Subcutaneous adipose tissue (tissue), 4 donors: Measurements from ENCODE around the gene SPOCK2. TPM values are rescaled to one million over a fixed set of nuclear protein-coding genes. Genes with fewer than 3 reads are reported as not detected.

ENCODE experiments used
- CTCF ChIP-seq: fragments of 450-650 bp; IDR thresholded peaks from one replicate; pipeline ENCODE4 v1.5.1; 2016; ENCODE audit warnings: low read depth, mild to moderate bottlenecking, control low read depth, antibody characterized with exemption, moderate library complexity
- total RNA-seq, 4 donors: library from RNA; depleted of rRNA; stranded (reverse); fragments of >200 nt; gene quantifications; one replicate each; pipeline ENCODE4 v1.1.0, GENCODE V29; 2016

Gene SPOCK2
- total RNA-seq, 4 donors from 2014 or later: 2.6 to 6.0 (median 3.8) TPM

DNA sequence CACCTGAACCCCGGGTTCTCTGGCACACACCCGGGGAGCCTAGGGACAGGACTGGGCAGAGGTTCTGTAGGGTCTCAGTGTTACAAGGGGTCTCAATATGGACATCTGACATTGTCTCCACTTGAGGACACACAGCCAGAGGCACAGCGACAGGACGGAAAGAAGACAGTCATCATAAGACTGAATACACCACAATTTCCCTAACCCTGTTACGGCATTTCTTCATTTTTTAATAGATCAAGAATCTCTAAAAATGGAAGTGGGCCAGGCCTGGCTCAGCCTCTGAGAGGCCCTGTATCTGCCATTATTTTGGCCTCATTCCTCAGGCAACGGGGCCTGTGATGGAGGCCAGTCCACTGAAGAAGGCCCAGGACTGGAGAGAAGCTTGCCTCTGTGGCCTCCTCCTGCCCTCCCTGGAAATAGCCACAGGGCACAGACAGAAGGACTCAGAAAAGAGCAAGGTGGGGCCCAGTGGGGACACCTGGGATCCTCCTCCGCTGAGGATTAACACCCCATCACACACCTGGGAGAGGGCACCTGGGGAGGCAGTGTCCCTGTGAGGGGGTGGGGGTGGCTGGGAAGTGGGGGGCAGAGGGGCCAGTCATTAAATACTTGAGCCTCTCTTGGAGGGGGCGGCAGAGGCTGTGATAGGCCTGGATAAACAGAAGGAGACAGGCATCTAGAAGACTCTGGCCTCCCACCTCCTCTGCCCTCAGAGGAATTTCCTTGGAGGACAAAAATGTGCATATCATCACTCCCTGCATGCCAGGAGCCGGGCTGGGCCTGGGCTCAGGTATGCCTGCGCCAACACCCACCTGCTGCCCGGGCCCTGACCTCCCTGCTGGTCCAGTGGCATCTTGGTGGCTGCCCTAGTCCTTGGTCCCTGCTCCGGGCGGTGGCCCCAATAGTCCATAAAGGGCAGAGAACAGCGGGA is 8.0 kb downstream of the SPOCK2 start:
- no peak for TF ChIP-seq CTCF

GRCh38 chr10:72079356-72079755 is 9.0 kb downstream of the SPOCK2 start:
- no peak for TF ChIP-seq CTCF

- TF ChIP-seq CTCF: no peak
Observed at GRCh38 chr10:72077275-72077990, 10.9 kb downstream of the SPOCK2 start.

- TF ChIP-seq CTCF: no peak
Observed at GRCh38 chr10:72076756-72077155, 11.6 kb downstream of the SPOCK2 start.

DNA sequence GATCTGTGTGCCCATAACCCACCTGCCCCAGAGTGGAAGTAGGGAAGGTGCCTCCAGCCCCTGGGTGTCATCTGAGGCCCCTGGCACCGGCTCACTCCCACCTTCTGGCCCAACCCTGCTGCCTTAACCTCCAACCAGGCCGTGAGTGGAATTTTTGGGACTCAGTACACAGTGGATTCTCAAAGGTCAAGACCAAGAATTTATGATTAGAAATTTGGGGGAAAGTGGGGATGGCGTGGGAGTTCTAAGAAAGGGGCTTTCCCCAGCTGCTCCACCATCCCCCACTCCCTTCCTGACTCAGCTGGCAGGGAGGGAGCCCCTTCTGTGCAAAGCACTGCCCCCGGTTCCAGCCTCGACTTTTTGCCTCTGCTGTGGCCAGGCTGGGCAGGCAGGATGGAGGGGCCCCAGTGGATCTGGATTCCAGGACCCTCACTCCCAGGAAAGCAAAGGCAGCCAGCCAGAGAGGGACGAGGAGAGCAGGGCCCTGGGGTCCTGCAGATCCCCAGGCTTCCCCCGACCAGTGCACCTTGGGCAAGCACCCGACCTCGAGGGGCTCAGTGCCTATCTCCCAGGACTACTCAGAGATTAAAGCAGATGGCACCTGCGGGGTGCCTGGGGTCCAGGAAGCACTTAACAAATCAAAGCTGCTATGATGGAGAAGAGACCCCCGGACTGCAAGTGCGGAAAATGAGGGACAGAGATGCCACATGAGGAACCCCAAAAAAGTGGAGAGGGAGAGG is 12.8 kb downstream of the SPOCK2 start:
- TF ChIP-seq CTCF: no peak

GRCh38 chr10:72074574-72075375 is 13.6 kb downstream of the SPOCK2 start:
- no peak for TF ChIP-seq CTCF
